Tibial nerve (tissue), 3 donors: ENCODE data around the gene PTPRD.

Source experiments
- POLR2A ChIP-seq, 2 donors: fragments of 450-650 bp; IDR thresholded peaks; one replicate each; pipeline ENCODE4 v1.6.1; 2017; ENCODE audit warnings: antibody characterized with exemption in 2 of 2, mild to moderate bottlenecking in 2 of 2, moderate library complexity in 2 of 2
- TF ChIP-seq, protein P1 (sequence below), 5 experiments: fragments of 200-600 bp in 3 of 5; fragments of 450-650 bp in 2 of 5; sonication (generic) in 3 of 5; IDR thresholded peaks; one replicate each; pipeline ENCODE4 v1.5.1; 2016 to 2019; ENCODE audit warnings: antibody characterized with exemption in 5 of 5, mild to moderate bottlenecking in 3 of 5, moderate library complexity in 2 of 5

GRCh38 chr9:8348756-8349155, 2264.0 kb downstream of the PTPRD start:
- TF ChIP-seq, protein P1, sequence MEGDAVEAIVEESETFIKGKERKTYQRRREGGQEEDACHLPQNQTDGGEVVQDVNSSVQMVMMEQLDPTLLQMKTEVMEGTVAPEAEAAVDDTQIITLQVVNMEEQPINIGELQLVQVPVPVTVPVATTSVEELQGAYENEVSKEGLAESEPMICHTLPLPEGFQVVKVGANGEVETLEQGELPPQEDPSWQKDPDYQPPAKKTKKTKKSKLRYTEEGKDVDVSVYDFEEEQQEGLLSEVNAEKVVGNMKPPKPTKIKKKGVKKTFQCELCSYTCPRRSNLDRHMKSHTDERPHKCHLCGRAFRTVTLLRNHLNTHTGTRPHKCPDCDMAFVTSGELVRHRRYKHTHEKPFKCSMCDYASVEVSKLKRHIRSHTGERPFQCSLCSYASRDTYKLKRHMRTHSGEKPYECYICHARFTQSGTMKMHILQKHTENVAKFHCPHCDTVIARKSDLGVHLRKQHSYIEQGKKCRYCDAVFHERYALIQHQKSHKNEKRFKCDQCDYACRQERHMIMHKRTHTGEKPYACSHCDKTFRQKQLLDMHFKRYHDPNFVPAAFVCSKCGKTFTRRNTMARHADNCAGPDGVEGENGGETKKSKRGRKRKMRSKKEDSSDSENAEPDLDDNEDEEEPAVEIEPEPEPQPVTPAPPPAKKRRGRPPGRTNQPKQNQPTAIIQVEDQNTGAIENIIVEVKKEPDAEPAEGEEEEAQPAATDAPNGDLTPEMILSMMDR (IDR thresholded peaks at IDR 0.05): no peak
- TF ChIP-seq POLR2A (IDR thresholded peaks at IDR 0.05): no peak
